GM13977 (cell line): Measurements from ENCODE around the gene SPDEF.

Experiments used
- DNase-seq: peaks from one replicate; pipeline ENCODE4 v3.0.0; 2012; ENCODE audit warnings: low spot score
- in situ Hi-C: fragments of 300-500 bp; cut with MboI; formaldehyde crosslinking; loops from one replicate; pipeline ENCODE4 v1.12.0; 2022; ENCODE audit warnings: low sequenced_read_pairs, low pct_unique_long_range_greater_than_20kb, mixed read lengths, inconsistent platforms; ENCODE audit not compliant: unreplicated experiment
- TF ChIP-seq, protein P1 (sequence below): IDR thresholded peaks from 2 replicates; pipeline ENCODE4 v1.5.1; 2012; ENCODE audit warnings: mild to moderate bottlenecking, control low read depth; ENCODE audit not compliant: insufficient read depth; ENCODE audit errors: extremely low read depth, missing control alignments

Gene SPDEF

DNA sequence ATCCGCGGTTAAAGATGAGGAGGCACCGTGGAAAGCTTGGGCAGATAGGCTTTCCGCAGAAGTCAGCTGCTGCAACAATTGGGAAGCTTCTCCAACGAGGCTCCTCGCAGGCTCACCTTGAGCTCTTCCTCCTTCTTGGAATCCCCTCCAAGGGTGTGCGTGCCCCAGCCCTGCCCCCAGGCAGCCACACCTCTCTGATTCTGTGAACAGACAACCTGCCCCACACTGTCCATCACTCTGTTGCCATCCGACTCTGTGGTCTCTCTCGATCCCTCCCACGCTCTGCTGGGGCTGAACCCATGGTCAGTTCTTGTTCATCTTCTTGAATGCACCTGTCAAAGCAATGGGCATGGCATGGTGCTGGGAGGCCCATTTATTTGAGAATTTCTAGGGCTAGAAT is 58.7 kb downstream of the SPDEF start:
- TF ChIP-seq, protein P1, sequence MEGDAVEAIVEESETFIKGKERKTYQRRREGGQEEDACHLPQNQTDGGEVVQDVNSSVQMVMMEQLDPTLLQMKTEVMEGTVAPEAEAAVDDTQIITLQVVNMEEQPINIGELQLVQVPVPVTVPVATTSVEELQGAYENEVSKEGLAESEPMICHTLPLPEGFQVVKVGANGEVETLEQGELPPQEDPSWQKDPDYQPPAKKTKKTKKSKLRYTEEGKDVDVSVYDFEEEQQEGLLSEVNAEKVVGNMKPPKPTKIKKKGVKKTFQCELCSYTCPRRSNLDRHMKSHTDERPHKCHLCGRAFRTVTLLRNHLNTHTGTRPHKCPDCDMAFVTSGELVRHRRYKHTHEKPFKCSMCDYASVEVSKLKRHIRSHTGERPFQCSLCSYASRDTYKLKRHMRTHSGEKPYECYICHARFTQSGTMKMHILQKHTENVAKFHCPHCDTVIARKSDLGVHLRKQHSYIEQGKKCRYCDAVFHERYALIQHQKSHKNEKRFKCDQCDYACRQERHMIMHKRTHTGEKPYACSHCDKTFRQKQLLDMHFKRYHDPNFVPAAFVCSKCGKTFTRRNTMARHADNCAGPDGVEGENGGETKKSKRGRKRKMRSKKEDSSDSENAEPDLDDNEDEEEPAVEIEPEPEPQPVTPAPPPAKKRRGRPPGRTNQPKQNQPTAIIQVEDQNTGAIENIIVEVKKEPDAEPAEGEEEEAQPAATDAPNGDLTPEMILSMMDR: no peak
- DNase-seq: no peak
- in situ Hi-C loops: no loop called here

DNA sequence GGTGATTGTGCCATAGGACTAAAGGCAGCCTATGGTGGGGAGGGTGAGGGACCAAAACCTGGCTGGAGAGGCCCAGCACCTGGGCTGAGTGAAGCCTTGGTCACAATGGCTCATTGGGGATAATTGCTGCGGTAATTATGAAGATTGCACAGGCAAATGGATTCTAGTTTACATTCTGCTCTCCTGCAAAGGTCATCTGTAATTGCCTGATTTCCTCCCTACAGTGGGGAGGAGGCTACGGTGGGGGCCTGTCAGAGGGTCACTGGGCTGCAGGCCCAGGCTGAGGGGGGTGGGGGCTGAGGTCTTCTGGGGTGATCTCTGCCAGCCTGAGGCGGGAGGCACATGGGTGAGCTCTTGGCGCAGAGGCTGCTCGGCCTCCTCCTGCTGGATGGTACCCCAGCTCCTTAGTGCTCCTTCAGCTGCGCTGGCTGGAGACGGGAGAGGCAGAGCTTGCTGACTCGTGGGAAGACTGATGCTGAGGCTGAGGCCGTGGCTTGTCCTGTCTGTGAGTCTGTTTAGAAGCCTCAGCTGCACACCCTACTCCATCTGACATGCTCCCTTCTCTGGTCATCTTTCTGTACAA is 59.9 kb downstream of the SPDEF start:
- TF ChIP-seq, protein P1: no peak
- DNase-seq: no peak
- in situ Hi-C loops: no loop called here

GRCh38 chr6:34494973-34495372 is 61.2 kb downstream of the SPDEF start:
- DNase-seq: no peak
- in situ Hi-C loops: no loop called here
- TF ChIP-seq, protein P1: no peak

GRCh38 chr6:34493344-34493743 is 62.8 kb downstream of the SPDEF start:
- DNase-seq: no peak
- TF ChIP-seq, protein P1: no peak
- in situ Hi-C loops: no loop called here

GRCh38 chr6:34491091-34491430 is 65.1 kb downstream of the SPDEF start:
- TF ChIP-seq, protein P1: no peak
- in situ Hi-C loops: no loop called here
- DNase-seq: no peak

- TF ChIP-seq, protein P1: no peak
- no peak for DNase-seq
- in situ Hi-C loops: no loop called here
Observed at GRCh38 chr6:34490390-34491090, 65.6 kb downstream of the SPDEF start.
